Neural cell (in vitro differentiated cells): ENCODE data around the gene STK32B.

Experiments
- EP300 ChIP-seq: fragments of 450-650 bp; conservative IDR thresholded peaks from 2 replicates; pipeline ENCODE4 v1.6.1; 2014; ENCODE audit warnings: antibody characterized with exemption, mild to moderate bottlenecking, moderate library complexity; ENCODE audit not compliant: poor library complexity, severe bottlenecking
- EZH2 ChIP-seq: fragments of 200-600, 300-800 bp; shearing (Covaris generic), sonication (generic); IDR thresholded peaks from 2 replicates; pipeline ENCODE4 v1.6.1; 2014; ENCODE audit warnings: antibody characterized with exemption, low read length, borderline replicate concordance, mild to moderate bottlenecking; ENCODE audit not compliant: insufficient read depth, poor library complexity, severe bottlenecking
- MXI1 ChIP-seq: fragments of 450-650 bp; conservative IDR thresholded peaks from 2 replicates; pipeline ENCODE4 v1.6.1; 2014; ENCODE audit warnings: antibody characterized with exemption, mild to moderate bottlenecking; ENCODE audit not compliant: poor library complexity, severe bottlenecking
- POLR2AphosphoS5 ChIP-seq: IDR thresholded peaks from 2 replicates; pipeline ENCODE4 v1.6.1; 2012
- RAD21 ChIP-seq: fragments of 450-650 bp; conservative IDR thresholded peaks from 2 replicates; pipeline ENCODE4 v1.6.1; 2014; ENCODE audit warnings: antibody characterized with exemption, mild to moderate bottlenecking, moderate library complexity
- SMC3 ChIP-seq: fragments of 450-650 bp; conservative IDR thresholded peaks from 2 replicates; pipeline ENCODE4 v1.6.1; 2014; ENCODE audit warnings: antibody characterized with exemption, mild to moderate bottlenecking, moderate library complexity; ENCODE audit not compliant: poor library complexity
- TAF1 ChIP-seq: IDR thresholded peaks from 2 replicates; pipeline ENCODE4 v1.6.1; 2012; ENCODE audit warnings: low read depth
- TF ChIP-seq, protein P1 (sequence below): fragments of 450-650 bp; IDR thresholded peaks from 2 replicates; pipeline ENCODE4 v1.5.1; 2014; ENCODE audit warnings: antibody characterized with exemption, mild to moderate bottlenecking, moderate library complexity; ENCODE audit not compliant: poor library complexity, severe bottlenecking
- TF ChIP-seq, protein P2 (sequence below): IDR thresholded peaks from 2 replicates; pipeline ENCODE4 v1.6.1; 2012; ENCODE audit warnings: borderline replicate concordance

DNA sequence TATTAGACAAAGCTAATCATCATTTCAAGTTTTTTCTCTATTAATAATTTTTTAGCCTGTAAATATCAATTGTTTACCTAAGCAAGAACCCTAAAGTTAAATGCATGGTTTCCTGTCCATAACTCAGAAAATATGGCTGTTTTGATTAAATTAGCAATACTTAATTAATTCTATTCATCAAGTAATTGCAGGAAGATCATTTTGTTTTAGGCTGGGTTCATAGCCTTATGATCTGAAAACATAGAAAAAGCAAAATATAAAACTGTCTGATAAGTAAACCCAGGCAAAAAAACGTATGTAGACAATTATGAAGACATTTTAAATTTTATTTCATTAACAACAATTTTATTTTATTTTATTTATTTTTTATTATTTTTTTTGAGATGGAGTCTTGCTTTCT, 438.0 kb downstream of the STK32B start:
- TF ChIP-seq, protein P1, sequence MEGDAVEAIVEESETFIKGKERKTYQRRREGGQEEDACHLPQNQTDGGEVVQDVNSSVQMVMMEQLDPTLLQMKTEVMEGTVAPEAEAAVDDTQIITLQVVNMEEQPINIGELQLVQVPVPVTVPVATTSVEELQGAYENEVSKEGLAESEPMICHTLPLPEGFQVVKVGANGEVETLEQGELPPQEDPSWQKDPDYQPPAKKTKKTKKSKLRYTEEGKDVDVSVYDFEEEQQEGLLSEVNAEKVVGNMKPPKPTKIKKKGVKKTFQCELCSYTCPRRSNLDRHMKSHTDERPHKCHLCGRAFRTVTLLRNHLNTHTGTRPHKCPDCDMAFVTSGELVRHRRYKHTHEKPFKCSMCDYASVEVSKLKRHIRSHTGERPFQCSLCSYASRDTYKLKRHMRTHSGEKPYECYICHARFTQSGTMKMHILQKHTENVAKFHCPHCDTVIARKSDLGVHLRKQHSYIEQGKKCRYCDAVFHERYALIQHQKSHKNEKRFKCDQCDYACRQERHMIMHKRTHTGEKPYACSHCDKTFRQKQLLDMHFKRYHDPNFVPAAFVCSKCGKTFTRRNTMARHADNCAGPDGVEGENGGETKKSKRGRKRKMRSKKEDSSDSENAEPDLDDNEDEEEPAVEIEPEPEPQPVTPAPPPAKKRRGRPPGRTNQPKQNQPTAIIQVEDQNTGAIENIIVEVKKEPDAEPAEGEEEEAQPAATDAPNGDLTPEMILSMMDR = no peak
- TF ChIP-seq POLR2AphosphoS5 (no peak), EZH2 (no peak), MXI1 (no peak), RAD21 (no peak), EP300 (no peak), SMC3 (no peak), TAF1 (no peak)
- TF ChIP-seq, protein P2, sequence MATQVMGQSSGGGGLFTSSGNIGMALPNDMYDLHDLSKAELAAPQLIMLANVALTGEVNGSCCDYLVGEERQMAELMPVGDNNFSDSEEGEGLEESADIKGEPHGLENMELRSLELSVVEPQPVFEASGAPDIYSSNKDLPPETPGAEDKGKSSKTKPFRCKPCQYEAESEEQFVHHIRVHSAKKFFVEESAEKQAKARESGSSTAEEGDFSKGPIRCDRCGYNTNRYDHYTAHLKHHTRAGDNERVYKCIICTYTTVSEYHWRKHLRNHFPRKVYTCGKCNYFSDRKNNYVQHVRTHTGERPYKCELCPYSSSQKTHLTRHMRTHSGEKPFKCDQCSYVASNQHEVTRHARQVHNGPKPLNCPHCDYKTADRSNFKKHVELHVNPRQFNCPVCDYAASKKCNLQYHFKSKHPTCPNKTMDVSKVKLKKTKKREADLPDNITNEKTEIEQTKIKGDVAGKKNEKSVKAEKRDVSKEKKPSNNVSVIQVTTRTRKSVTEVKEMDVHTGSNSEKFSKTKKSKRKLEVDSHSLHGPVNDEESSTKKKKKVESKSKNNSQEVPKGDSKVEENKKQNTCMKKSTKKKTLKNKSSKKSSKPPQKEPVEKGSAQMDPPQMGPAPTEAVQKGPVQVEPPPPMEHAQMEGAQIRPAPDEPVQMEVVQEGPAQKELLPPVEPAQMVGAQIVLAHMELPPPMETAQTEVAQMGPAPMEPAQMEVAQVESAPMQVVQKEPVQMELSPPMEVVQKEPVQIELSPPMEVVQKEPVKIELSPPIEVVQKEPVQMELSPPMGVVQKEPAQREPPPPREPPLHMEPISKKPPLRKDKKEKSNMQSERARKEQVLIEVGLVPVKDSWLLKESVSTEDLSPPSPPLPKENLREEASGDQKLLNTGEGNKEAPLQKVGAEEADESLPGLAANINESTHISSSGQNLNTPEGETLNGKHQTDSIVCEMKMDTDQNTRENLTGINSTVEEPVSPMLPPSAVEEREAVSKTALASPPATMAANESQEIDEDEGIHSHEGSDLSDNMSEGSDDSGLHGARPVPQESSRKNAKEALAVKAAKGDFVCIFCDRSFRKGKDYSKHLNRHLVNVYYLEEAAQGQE = no peak
